AG09319 (cell line): Measurements from ENCODE around the gene NRIP1.

Experiments used
- DNase-seq: peaks from one replicate; pipeline ENCODE4 v3.0.0-alpha.2; 2010; ENCODE audit warnings: low read depth; ENCODE audit errors: extremely low read depth
- TF ChIP-seq, protein P1 (sequence below): IDR thresholded peaks from 2 replicates; pipeline ENCODE4 v1.5.1; 2011; ENCODE audit warnings: low read depth, mild to moderate bottlenecking, inconsistent platforms, low read length, moderate library complexity

NRIP1 gene

DNA sequence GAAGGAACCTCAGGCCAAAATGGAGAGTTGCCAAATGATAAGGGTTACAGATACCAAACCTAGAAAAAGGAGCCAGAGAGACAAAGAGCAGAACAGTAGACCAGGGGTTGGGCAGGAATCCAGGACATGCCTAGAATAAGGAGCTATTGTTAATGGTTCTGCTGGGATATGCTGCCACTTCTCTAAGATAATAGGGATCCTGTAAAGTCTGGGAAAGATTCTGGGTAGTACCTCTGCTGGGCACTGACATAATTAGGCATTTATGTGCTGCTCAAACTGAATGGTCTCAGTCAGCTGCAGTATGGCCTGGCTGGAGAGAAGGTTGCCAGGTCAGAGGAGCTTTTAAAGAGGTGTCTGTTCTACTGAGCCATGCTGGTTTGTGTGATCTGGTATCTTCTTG is 19.9 kb upstream of the NRIP1 start:
- no peak for DNase-seq
- TF ChIP-seq, protein P1, sequence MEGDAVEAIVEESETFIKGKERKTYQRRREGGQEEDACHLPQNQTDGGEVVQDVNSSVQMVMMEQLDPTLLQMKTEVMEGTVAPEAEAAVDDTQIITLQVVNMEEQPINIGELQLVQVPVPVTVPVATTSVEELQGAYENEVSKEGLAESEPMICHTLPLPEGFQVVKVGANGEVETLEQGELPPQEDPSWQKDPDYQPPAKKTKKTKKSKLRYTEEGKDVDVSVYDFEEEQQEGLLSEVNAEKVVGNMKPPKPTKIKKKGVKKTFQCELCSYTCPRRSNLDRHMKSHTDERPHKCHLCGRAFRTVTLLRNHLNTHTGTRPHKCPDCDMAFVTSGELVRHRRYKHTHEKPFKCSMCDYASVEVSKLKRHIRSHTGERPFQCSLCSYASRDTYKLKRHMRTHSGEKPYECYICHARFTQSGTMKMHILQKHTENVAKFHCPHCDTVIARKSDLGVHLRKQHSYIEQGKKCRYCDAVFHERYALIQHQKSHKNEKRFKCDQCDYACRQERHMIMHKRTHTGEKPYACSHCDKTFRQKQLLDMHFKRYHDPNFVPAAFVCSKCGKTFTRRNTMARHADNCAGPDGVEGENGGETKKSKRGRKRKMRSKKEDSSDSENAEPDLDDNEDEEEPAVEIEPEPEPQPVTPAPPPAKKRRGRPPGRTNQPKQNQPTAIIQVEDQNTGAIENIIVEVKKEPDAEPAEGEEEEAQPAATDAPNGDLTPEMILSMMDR: no peak

DNA sequence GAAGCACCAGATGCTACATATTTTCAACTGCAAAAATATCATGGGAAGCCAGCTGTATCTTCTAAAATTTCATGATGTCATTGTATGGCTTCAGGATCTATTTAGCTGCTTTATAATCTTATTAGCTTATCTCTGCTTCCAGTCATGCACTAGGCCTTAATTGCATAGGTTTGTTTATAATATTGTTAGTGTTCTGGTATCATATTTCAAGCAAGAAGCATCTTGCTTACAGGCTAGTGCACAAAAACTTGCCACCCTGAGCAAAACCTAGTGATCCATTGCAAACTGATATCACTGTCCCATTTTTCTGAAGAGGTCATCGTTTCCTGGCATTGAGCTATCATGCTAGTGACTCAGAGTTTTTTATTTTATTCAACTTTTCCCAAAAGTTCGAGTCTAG is 15.7 kb upstream of the NRIP1 start:
- TF ChIP-seq, protein P1: no peak
- DNase-seq: no peak

DNA sequence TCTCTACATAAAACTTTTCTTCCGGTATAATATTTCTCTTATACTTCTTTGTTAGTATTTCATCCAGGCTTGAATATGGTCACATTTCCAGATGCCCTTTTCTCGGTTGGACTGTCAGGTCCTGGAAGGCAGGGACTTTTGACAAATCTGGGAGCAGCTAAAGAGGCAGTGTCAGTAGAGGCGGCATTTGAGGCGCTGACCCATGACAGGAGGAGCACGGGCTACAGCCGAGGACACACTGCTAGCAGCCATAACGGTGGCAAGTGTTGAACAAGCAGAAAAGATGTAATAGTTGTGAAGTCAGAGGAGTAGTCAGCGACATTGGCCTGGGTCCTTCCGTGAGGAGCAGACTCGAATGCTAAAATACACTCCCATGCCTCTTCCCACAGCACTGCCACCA is 14.5 kb upstream of the NRIP1 start:
- TF ChIP-seq, protein P1: no peak
- no peak for DNase-seq

DNA sequence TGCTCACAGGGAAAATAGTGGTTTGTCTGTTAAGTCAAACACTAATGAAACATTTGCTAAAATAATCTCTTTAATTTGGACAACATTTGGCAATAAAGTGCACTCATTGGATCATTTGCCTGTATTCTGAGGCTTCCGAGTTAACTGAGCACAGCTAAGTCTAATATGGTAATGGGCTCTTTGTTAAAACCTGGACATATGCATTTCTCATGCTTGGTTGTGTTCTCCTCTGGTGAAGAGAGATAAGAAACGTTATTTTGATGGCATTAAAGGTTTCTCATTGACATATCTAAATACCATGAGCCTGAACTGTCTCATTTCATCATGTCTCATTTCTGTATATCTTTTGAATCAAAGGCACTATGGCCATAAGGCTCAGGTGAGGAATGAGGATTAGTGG is 13.4 kb upstream of the NRIP1 start:
- TF ChIP-seq, protein P1: no peak
- DNase-seq: no peak

DNA sequence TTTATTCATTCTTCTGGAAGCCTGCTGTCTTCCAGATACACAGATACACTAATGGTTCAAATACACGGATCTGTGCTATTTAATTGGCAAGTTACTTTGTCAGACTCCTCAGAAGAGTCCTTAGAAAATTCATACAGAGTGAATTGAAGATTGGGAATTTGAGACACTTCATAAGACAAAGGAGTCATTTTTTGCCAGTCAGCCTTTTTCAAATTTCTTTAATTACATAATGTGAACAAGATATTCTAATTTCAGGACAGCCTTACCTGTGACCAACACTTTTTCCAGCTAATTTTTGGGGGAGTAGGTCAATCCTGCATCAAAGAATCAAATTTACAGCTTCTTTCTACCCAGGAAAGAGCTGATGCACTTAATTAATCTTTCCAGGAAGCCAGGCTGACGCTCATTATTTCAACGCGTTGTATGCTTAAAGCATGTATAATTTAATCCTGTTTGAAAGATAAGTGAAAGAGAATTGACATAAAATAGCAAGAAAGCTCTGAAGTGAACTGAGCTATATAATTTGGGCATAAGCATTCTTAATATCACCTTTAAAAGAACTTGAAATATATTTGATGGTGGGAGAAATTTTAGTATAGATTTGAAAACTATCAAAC is 12.8 kb upstream of the NRIP1 start:
- TF ChIP-seq, protein P1: no peak
- no peak for DNase-seq

DNA sequence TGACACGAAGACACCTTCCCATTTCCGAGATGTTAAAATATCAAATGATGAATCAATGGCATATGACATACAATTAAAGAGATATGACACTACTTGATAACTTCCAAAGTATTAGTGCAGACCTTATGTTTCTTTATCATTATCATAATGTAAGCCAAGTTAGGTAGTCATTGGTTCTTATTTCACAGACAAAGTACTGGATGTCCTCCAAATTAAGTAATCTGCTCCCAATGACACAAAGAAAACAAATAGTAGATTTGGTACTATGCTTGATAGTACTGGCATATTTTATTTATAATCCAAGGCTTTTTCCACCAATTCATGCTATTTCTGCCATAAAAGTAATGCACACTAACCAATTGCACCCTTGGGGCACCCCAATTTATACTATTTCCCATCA is 11.9 kb upstream of the NRIP1 start:
- DNase-seq: no peak
- TF ChIP-seq, protein P1: no peak

DNA sequence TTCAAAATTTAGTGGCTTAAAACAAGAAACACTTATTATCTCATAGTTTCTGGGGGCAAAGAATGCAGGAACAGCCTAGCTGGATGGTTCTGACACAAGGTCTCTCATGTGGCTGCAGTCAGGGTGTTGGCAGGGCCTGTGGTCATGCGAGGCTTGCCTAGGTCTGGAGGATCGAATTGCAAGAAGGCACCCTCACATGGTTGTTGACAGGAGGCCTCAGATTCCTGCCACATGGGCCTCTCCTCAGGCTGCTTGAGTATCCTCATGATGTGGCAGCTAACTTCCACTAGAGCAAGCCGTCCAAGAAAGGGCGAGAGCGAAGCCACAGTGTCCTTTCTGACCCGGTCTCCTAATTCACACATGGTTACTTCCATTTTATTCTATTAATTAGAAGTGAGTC is 6.2 kb upstream of the NRIP1 start:
- DNase-seq: no peak
- TF ChIP-seq, protein P1: no peak
